Measurements from ENCODE around the gene IQCF2.

DNA sequence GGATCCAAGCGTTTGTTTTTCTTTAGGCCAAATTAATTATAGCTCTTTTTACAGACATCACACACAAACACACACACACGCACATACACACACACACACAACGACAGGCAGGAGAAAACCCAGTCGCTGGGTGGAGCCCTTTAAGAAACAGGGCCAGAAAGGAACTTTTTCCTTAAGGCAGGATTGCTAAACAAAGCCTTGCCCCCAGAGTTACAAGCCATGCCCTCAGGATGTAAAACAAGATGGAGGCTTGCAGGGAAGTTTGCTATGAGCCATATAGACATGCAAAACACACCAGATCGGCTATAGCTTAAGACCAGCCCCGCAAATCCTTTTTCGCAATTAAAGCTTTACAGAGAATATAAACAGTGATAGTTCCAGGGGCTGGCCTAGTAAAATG, 16.3 kb upstream of the IQCF2 start:
- TF ChIP-seq, protein P1, sequence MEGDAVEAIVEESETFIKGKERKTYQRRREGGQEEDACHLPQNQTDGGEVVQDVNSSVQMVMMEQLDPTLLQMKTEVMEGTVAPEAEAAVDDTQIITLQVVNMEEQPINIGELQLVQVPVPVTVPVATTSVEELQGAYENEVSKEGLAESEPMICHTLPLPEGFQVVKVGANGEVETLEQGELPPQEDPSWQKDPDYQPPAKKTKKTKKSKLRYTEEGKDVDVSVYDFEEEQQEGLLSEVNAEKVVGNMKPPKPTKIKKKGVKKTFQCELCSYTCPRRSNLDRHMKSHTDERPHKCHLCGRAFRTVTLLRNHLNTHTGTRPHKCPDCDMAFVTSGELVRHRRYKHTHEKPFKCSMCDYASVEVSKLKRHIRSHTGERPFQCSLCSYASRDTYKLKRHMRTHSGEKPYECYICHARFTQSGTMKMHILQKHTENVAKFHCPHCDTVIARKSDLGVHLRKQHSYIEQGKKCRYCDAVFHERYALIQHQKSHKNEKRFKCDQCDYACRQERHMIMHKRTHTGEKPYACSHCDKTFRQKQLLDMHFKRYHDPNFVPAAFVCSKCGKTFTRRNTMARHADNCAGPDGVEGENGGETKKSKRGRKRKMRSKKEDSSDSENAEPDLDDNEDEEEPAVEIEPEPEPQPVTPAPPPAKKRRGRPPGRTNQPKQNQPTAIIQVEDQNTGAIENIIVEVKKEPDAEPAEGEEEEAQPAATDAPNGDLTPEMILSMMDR (IDR thresholded peaks at IDR 0.05), result no peak
- TF ChIP-seq EZH2 (IDR thresholded peaks at IDR 0.05; ENCODE audit: borderline replicate concordance, insufficient read depth, low read depth, low read length, poor library complexity, severe bottlenecking), result no peak
